H9 (cell line): Measurements from ENCODE around the gene CENPB. TPM values are rescaled to one million over a fixed set of nuclear protein-coding genes. Genes with fewer than 3 reads are reported as not detected.

ENCODE experiments used
- DNase-seq: peaks from one replicate; pipeline ENCODE4 v3.0.0-alpha.2; 2017
- H2AFZ ChIP-seq: one replicate; pipeline ENCODE4 v1.6.1; 2013; ENCODE audit warnings: mild to moderate bottlenecking, low read length, control low read depth, moderate library complexity
- H2AK5ac ChIP-seq: 2 replicates; pipeline ENCODE4 v1.6.1; 2013; ENCODE audit warnings: low read length, control low read depth, mixed read lengths; ENCODE audit not compliant: insufficient read length
- H2BK120ac ChIP-seq: one replicate; pipeline ENCODE4 v1.6.1; 2013; ENCODE audit warnings: low read depth, mild to moderate bottlenecking, low read length, control low read depth, inconsistent platforms; ENCODE audit not compliant: poor library complexity, severe bottlenecking
- H2BK12ac ChIP-seq: 2 replicates; pipeline ENCODE4 v1.6.1; 2013; ENCODE audit warnings: low read length, control low read depth, mixed read lengths, low read depth; ENCODE audit not compliant: insufficient read length
- H2BK15ac ChIP-seq: 2 replicates; pipeline ENCODE4 v1.6.1; 2013; ENCODE audit warnings: low read depth, low read length, control low read depth
- H2BK20ac ChIP-seq: one replicate; pipeline ENCODE4 v1.6.1; 2013; ENCODE audit warnings: low read depth, mild to moderate bottlenecking, low read length, control low read depth, inconsistent platforms; ENCODE audit not compliant: poor library complexity, severe bottlenecking
- H2BK5ac ChIP-seq: 2 replicates; pipeline ENCODE4 v1.6.1; 2013; ENCODE audit warnings: low read length, control low read depth, mixed read lengths; ENCODE audit not compliant: insufficient read length
- H3K14ac ChIP-seq: 2 replicates; pipeline ENCODE4 v1.6.1; 2013; ENCODE audit warnings: low read length, control low read depth; ENCODE audit not compliant: insufficient read depth
- H3K18ac ChIP-seq: 2 replicates; pipeline ENCODE4 v1.6.1; 2013; ENCODE audit warnings: low read depth, mild to moderate bottlenecking, mixed read lengths, low read length, control low read depth; ENCODE audit not compliant: insufficient read length
- H3K23ac ChIP-seq: 2 replicates; pipeline ENCODE4 v1.6.1; 2013; ENCODE audit warnings: low read length, control low read depth, mixed read lengths, low read depth; ENCODE audit not compliant: insufficient read length
- H3K23me2 ChIP-seq: 2 replicates; pipeline ENCODE4 v1.6.1; 2013; ENCODE audit warnings: low read depth, mild to moderate bottlenecking, mixed read lengths, low read length, control low read depth; ENCODE audit not compliant: insufficient read length, poor library complexity, severe bottlenecking
- H3K27ac ChIP-seq: 2 replicates; pipeline ENCODE4 v1.5.1; 2013; ENCODE audit warnings: low read length, control low read depth, mixed read lengths, low read depth; ENCODE audit not compliant: insufficient read length
- H3K27me3 ChIP-seq: 2 replicates; pipeline ENCODE4 v1.6.1; 2013; ENCODE audit warnings: low read length, control low read depth, inconsistent platforms; ENCODE audit not compliant: insufficient read depth
- H3K4ac ChIP-seq: 2 replicates; pipeline ENCODE4 v1.6.1; 2013; ENCODE audit warnings: low read depth, mild to moderate bottlenecking, control low read depth, inconsistent platforms, low read length, moderate library complexity
- H3K4me1 ChIP-seq: 2 replicates; pipeline ENCODE4 v1.6.1; 2013; ENCODE audit warnings: low read length, control low read depth, inconsistent platforms; ENCODE audit not compliant: insufficient read depth
- H3K4me2 ChIP-seq: 2 replicates; pipeline ENCODE4 v1.6.1; 2013; ENCODE audit warnings: low read length, control low read depth, mixed read lengths; ENCODE audit not compliant: insufficient read length, insufficient read depth
- H3K56ac ChIP-seq: 2 replicates; pipeline ENCODE4 v1.6.1; 2013; ENCODE audit warnings: low read depth, mild to moderate bottlenecking, mixed read lengths, low read length, control low read depth; ENCODE audit not compliant: insufficient read length
- H3K79me1 ChIP-seq: 2 replicates; pipeline ENCODE4 v1.6.1; 2013; ENCODE audit warnings: low read depth, mild to moderate bottlenecking, moderate library complexity, low read length, control low read depth, inconsistent platforms; ENCODE audit not compliant: insufficient read depth, poor library complexity, severe bottlenecking
- H3K79me2 ChIP-seq: 2 replicates; pipeline ENCODE4 v1.6.1; 2013; ENCODE audit warnings: low read length, control low read depth, inconsistent platforms; ENCODE audit not compliant: insufficient read depth
- H3K9ac ChIP-seq: 2 replicates; pipeline ENCODE4 v1.6.1; 2013; ENCODE audit warnings: low read length, control low read depth, mixed read lengths; ENCODE audit not compliant: insufficient read length; ENCODE audit errors: extremely low read depth
- H3K9me3 ChIP-seq: one replicate; pipeline ENCODE4 v1.6.1; 2013; ENCODE audit warnings: low read depth, low read length, inconsistent platforms; ENCODE audit not compliant: control insufficient read depth
- H3T11ph ChIP-seq: one replicate; pipeline ENCODE4 v1.6.1; 2013; ENCODE audit warnings: mild to moderate bottlenecking, low read length, control low read depth, inconsistent platforms
- H4K20me1 ChIP-seq: one replicate; pipeline ENCODE4 v1.6.1; 2013; ENCODE audit not compliant: control insufficient read depth, insufficient read length, insufficient read depth
- H4K5ac ChIP-seq: 2 replicates; pipeline ENCODE4 v1.6.1; 2013; ENCODE audit warnings: low read depth, mild to moderate bottlenecking, mixed read lengths, low read length, control low read depth; ENCODE audit not compliant: insufficient read length
- H4K8ac ChIP-seq: replicated peaks from 2 replicates; pipeline ENCODE4 v1.6.1; 2013; ENCODE audit warnings: low read length, control low read depth, mixed read lengths, low read depth; ENCODE audit not compliant: insufficient read length
- H4K91ac ChIP-seq: 2 replicates; pipeline ENCODE4 v1.6.1; 2013; ENCODE audit warnings: low read depth, mild to moderate bottlenecking, moderate library complexity, mixed read lengths, low read length, control low read depth; ENCODE audit not compliant: insufficient read length
- H3K27ac Mint-ChIP-seq, 3 experiments: 2 replicates in 2 of 3; 3 replicates in 1 of 3; pipeline ENCODE4 v1.8.0; 2020 to 2021; ENCODE audit warnings: mixed read lengths in 3 of 3, mild to moderate bottlenecking in 1 of 3, moderate library complexity in 1 of 3
- H3K27me3 Mint-ChIP-seq: 2 replicates; pipeline ENCODE4 v1.8.0; 2021; ENCODE audit warnings: low read depth, mild to moderate bottlenecking, moderate library complexity, mixed read lengths
- H3K36me3 Mint-ChIP-seq, 3 experiments: 2 replicates in 2 of 3; 3 replicates in 1 of 3; pipeline ENCODE4 v1.8.0; 2020 to 2021; ENCODE audit warnings: low read depth in 3 of 3, mixed read lengths in 3 of 3; ENCODE audit not compliant: insufficient read depth in 1 of 3
- H3K4me1 Mint-ChIP-seq, 2 experiments: 2 replicates each; pipeline ENCODE4 v1.8.0; 2020; ENCODE audit warnings: mixed read lengths in 2 of 2
- H3K4me3 Mint-ChIP-seq, 2 experiments: 2 replicates in 1 of 2; 3 replicates in 1 of 2; pipeline ENCODE4 v1.8.0; 2020 to 2021; ENCODE audit warnings: mild to moderate bottlenecking in 2 of 2, mixed read lengths in 2 of 2, moderate library complexity in 1 of 2
- H3K9me3 Mint-ChIP-seq, 2 experiments: 2 replicates in 1 of 2; 3 replicates in 1 of 2; pipeline ENCODE4 v1.8.0; 2020; ENCODE audit warnings: mild to moderate bottlenecking in 2 of 2, mixed read lengths in 2 of 2, moderate library complexity in 1 of 2
- WGBS: extraction: QIAGEN DNeasy Blood & Tissue Kit; methylation state at CpG from one replicate; pipeline ENCODE4 v1.1.7; 2013; ENCODE audit warnings: missing lambda C conversion rate, low lambda C conversion rate, mixed read lengths; ENCODE audit not compliant: insufficient read length; ENCODE audit errors: extremely low coverage; 5-methylcytosine and 5-hydroxymethylcytosine counted together
- total RNA-seq: library from RNA; stranded (reverse); gene quantifications from 2 replicates; pipeline ENCODE4 v1.2.1, GENCODE V29; 2021
- TF ChIP-seq, protein P1 (sequence below): fragments of 200-600 bp; sonication (generic); conservative IDR thresholded peaks from 3 replicates; pipeline ENCODE4 v1.8.0; 2021; ENCODE audit warnings: antibody characterized with exemption, mild to moderate bottlenecking

Gene CENPB
- total RNA-seq, 1 experiment from 2014 or later, result 63.1 TPM

DNA sequence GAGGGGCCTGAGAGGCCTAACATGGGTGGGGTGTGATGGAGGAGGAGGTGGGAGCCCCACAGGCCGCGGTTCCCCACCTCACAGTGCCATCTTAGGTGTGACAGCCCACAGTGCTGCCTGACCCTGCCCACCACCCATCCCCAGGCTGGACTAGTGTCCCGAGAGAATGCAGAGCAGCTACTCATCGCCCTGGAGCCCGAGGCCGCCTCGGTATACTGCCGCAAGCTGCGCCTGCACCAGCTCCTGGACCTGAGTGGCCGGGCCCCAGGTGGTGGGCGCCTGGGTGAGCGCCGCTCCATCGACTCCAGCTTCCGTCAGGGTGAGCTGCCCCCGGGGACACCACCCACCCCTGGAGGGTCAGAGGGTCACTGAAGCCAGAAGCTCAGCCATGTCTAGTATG is 38.5 kb downstream of the CENPB start:
- H4K8ac ChIP-seq, result no peak overlapping the region
- peaks cover 16 to 28% of the 10 kb centered on the region in 2 experiments for H3K4me1 Mint-ChIP-seq
- no peak overlapping the region for H3K56ac ChIP-seq
- no peak overlapping the region for H3K27ac ChIP-seq
- H3K23me2 ChIP-seq, result peaks cover 30% of the 10 kb centered on the region
- no peak overlapping the region for H2BK15ac ChIP-seq
- TF ChIP-seq, protein P1, sequence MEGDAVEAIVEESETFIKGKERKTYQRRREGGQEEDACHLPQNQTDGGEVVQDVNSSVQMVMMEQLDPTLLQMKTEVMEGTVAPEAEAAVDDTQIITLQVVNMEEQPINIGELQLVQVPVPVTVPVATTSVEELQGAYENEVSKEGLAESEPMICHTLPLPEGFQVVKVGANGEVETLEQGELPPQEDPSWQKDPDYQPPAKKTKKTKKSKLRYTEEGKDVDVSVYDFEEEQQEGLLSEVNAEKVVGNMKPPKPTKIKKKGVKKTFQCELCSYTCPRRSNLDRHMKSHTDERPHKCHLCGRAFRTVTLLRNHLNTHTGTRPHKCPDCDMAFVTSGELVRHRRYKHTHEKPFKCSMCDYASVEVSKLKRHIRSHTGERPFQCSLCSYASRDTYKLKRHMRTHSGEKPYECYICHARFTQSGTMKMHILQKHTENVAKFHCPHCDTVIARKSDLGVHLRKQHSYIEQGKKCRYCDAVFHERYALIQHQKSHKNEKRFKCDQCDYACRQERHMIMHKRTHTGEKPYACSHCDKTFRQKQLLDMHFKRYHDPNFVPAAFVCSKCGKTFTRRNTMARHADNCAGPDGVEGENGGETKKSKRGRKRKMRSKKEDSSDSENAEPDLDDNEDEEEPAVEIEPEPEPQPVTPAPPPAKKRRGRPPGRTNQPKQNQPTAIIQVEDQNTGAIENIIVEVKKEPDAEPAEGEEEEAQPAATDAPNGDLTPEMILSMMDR, result no peak
- H3K4ac ChIP-seq, result no peak overlapping the region
- peaks cover 5 to 6% (median 5%) of the 10 kb centered on the region in 3 experiments; a peak in 5 of 7 replicates for H3K36me3 Mint-ChIP-seq
- H3K4me1 ChIP-seq, result peaks cover 2% of the 10 kb centered on the region; the same call in 1 of the 2 replicates
- no peak overlapping the region for H3K23ac ChIP-seq
- H3K18ac ChIP-seq, result no peak overlapping the region
- no peaks in the 10 kb centered on the region for H3K79me1 ChIP-seq
- H3K27me3 ChIP-seq, result peaks cover 13% of the 10 kb centered on the region
- peaks cover 68% of the 10 kb centered on the region for H3K27me3 Mint-ChIP-seq
- no peak overlapping the region for H3K14ac ChIP-seq
- WGBS, result no CpG with 5 or more reads among the region's 16 CpGs
- H3T11ph ChIP-seq, result no peak overlapping the region
- H3K4me2 ChIP-seq, result no peak overlapping the region
- no peak overlapping the region for H4K5ac ChIP-seq
- H4K91ac ChIP-seq, result no peak overlapping the region
- no peaks in the 10 kb centered on the region for H4K20me1 ChIP-seq
- H2BK20ac ChIP-seq, result no peak overlapping the region
- no peaks in the 10 kb centered on the region for H3K79me2 ChIP-seq
- H2AFZ ChIP-seq, result no peak overlapping the region
- no peak overlapping the region for H2BK5ac ChIP-seq
- no peak overlapping the region for H3K27ac Mint-ChIP-seq
- H3K4me3 Mint-ChIP-seq, result no peak overlapping the region
- DNase-seq, result no peak
- no peak overlapping the region for H2BK120ac ChIP-seq
- no peak overlapping the region for H2BK12ac ChIP-seq
- H3K9me3 Mint-ChIP-seq, result no peaks in the 10 kb centered on the region
- H3K9ac ChIP-seq, result no peak overlapping the region
- no peak overlapping the region for H2AK5ac ChIP-seq
- no peaks in the 10 kb centered on the region for H3K9me3 ChIP-seq
